Measurements from ENCODE around the gene HAS3.

DNA sequence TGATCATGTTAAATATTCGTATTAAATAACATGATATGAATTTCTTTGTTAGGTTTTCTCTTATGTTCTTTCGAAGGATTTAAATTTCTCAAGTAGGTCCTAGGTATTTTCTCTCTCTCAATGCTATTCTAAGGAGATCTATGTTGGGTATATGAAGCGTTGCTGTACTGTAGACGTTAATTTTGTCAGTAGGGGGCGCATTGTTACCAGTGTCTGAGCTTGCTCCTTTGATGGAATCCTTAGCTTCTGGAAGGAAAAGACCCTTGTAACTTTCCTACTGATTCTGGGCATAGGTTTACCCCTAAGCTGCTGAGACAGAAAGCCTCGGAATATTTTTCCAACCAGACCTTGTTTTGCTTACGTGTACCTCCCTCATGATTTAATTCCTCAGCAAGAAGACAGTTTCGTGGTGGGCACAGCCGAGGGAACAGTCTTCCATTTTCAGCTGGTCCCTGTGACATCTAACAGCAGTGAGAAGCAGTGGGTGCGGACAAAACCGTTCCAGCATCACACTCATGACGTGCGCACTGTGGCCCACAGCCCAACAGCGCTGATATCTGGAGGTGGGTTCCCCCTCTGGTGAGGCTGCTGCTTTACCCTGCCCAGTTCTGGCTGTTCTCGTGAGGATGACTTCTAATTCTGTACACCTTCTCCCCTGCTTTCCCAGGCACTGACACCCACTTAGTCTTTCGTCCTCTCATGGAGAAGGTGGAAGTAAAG is 44.9 kb downstream of the HAS3 start:
- TF ChIP-seq, protein P1, sequence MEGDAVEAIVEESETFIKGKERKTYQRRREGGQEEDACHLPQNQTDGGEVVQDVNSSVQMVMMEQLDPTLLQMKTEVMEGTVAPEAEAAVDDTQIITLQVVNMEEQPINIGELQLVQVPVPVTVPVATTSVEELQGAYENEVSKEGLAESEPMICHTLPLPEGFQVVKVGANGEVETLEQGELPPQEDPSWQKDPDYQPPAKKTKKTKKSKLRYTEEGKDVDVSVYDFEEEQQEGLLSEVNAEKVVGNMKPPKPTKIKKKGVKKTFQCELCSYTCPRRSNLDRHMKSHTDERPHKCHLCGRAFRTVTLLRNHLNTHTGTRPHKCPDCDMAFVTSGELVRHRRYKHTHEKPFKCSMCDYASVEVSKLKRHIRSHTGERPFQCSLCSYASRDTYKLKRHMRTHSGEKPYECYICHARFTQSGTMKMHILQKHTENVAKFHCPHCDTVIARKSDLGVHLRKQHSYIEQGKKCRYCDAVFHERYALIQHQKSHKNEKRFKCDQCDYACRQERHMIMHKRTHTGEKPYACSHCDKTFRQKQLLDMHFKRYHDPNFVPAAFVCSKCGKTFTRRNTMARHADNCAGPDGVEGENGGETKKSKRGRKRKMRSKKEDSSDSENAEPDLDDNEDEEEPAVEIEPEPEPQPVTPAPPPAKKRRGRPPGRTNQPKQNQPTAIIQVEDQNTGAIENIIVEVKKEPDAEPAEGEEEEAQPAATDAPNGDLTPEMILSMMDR (IDR thresholded peaks at IDR 0.05; ENCODE audit: insufficient read depth, low read length): peak; percentile 53
- no peak for TF ChIP-seq GABPA (IDR thresholded peaks at IDR 0.05; ENCODE audit: low read depth)
- TF ChIP-seq, protein P2, sequence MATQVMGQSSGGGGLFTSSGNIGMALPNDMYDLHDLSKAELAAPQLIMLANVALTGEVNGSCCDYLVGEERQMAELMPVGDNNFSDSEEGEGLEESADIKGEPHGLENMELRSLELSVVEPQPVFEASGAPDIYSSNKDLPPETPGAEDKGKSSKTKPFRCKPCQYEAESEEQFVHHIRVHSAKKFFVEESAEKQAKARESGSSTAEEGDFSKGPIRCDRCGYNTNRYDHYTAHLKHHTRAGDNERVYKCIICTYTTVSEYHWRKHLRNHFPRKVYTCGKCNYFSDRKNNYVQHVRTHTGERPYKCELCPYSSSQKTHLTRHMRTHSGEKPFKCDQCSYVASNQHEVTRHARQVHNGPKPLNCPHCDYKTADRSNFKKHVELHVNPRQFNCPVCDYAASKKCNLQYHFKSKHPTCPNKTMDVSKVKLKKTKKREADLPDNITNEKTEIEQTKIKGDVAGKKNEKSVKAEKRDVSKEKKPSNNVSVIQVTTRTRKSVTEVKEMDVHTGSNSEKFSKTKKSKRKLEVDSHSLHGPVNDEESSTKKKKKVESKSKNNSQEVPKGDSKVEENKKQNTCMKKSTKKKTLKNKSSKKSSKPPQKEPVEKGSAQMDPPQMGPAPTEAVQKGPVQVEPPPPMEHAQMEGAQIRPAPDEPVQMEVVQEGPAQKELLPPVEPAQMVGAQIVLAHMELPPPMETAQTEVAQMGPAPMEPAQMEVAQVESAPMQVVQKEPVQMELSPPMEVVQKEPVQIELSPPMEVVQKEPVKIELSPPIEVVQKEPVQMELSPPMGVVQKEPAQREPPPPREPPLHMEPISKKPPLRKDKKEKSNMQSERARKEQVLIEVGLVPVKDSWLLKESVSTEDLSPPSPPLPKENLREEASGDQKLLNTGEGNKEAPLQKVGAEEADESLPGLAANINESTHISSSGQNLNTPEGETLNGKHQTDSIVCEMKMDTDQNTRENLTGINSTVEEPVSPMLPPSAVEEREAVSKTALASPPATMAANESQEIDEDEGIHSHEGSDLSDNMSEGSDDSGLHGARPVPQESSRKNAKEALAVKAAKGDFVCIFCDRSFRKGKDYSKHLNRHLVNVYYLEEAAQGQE (IDR thresholded peaks at IDR 0.05; ENCODE audit: insufficient replicate concordance, low read depth): no peak
- no peak for TF ChIP-seq POLR2AphosphoS5 (IDR thresholded peaks at IDR 0.05; ENCODE audit: low read depth)
- no peak for TF ChIP-seq SPI1 (IDR thresholded peaks at IDR 0.05; ENCODE audit: borderline replicate concordance, low read depth)
